Measurements from ENCODE around the gene CHML. TPM values are rescaled to one million over a fixed set of nuclear protein-coding genes. Genes with fewer than 3 reads are reported as not detected.

The CHML gene
- total and polyA plus RNA-seq, 2 of the 8 experiments (the other 6 are each of a cell fraction or from before 2014, with no cell fraction given), result 11.5 to 82.4 TPM

DNA sequence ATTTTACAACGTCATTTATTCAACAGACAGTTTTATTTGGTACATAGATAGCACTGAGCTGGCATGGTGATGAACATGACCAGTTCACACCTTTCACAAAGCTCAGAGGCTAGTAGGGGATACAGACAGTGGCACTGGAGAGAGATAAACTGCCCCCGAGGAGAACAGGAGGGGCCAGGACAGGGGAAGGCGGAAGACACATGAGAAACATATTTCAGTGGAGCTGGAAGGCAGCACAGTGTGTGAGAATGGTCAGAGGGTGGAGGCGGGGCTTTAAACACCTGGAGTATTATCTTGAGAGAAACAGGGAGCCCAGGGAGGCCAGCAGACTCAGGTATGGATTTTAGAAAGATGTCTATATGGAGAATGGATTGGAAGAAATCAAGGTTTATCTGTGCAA is 49.5 kb downstream of the CHML start:
- Histone ChIP-seq H2BK12ac (ENCODE audit: low read depth, low read length) (no peak overlapping the region), H3K4me2 (ENCODE audit: insufficient read depth in 1 of 2, low read depth in 2 of 2, low read length in 2 of 2) (no peak overlapping the region), H3K4me3 (ENCODE audit: extremely low read depth in 1 of 4, insufficient read depth in 2 of 4, low read depth in 3 of 4, low read length in 4 of 4) (no peak overlapping the region), H4K91ac (replicated peaks; ENCODE audit: insufficient read length, low read length) (no peak overlapping the region), H3K27me3 (replicated peaks in 1 of 4; ENCODE audit: control insufficient read depth in 3 of 4, extremely low read depth in 1 of 4, insufficient read depth in 3 of 4, low read length in 3 of 4) (no peaks in the 10 kb centered on the region), H3K36me3 (ENCODE audit: control insufficient read depth in 2 of 4, insufficient read depth in 4 of 4, low read length in 3 of 4) (no peaks in the 10 kb centered on the region), H3K9me3 (ENCODE audit: insufficient read depth in 2 of 2, low read depth in 1 of 2, low read length in 1 of 2) (no peaks in the 10 kb centered on the region), H3K18ac (ENCODE audit: extremely low read depth, low read length) (no peak overlapping the region), H3K23ac (ENCODE audit: insufficient read length) (no peak overlapping the region), H4K8ac (ENCODE audit: extremely low read depth, insufficient read depth, low read length) (no peak overlapping the region), H2AFZ (ENCODE audit: low read length) (no peak overlapping the region), H2BK20ac (ENCODE audit: low read length) (no peak overlapping the region), H4K5ac (ENCODE audit: insufficient read length, low read depth, low read length) (no peak overlapping the region), H3K4ac (replicated peaks; ENCODE audit: insufficient read length, low read depth, low read length) (no peak overlapping the region), H3K4me1 (replicated peaks in 1 of 4; ENCODE audit: control insufficient read depth in 3 of 4, insufficient read depth in 4 of 4, low read length in 3 of 4) (no peaks in the 10 kb centered on the region), H3K27ac (ENCODE audit: low read depth, low read length) (no peak overlapping the region), H4K20me1 (replicated peaks in 1 of 2; ENCODE audit: control insufficient read depth in 1 of 2, insufficient read depth in 2 of 2, low read length in 2 of 2) (no peaks in the 10 kb centered on the region), H3K9ac (replicated peaks in 1 of 4; ENCODE audit: extremely low read depth in 1 of 4, low read depth in 3 of 4, low read length in 3 of 4) (no peak overlapping the region), H3K56ac (replicated peaks; ENCODE audit: insufficient read length, low read depth, low read length) (no peak overlapping the region), H3K14ac (ENCODE audit: insufficient read length) (no peak overlapping the region), H3K79me2 (ENCODE audit: control insufficient read depth in 1 of 2, insufficient read depth in 2 of 2, low read length in 2 of 2) (no peaks in the 10 kb centered on the region), H2AK5ac (ENCODE audit: low read depth, low read length) (no peak overlapping the region), H3K79me1 (ENCODE audit: low read depth, low read length) (no peaks in the 10 kb centered on the region), H2BK15ac (ENCODE audit: low read length) (no peak overlapping the region), H2BK120ac (replicated peaks; ENCODE audit: low read depth, low read length) (no peak overlapping the region), H2BK5ac (ENCODE audit: low read depth, low read length) (no peak overlapping the region), H3K23me2 (ENCODE audit: low read depth, low read length) (no peaks in the 10 kb centered on the region)
- FAIRE-seq (no peak), DNase-seq (ENCODE audit: low read depth in 1 of 2, low spot score in 2 of 2) (no peak)
- ChIA-PET POLR2A (ENCODE audit: partially characterized antibody) (no interaction called here), CTCF (ENCODE audit: partially characterized antibody) (interaction anchor here (1.3 to 1.4 kb wide), 2 partner anchors 11 to 20 kb away, joined by 5 read pairs; no protein-coding TSS in a partner anchor)
- WGBS, 2 experiments (ENCODE audit: extremely low coverage in 1 of 2, insufficient coverage in 1 of 2, insufficient read length in 1 of 2, insufficient replicate concordance in 2 of 2, low coverage in 1 of 2, low lambda C conversion rate in 2 of 2, missing lambda C conversion rate in 1 of 2), result 86% methylated on average over 4 of the region's 4 CpGs; no CpG with 5 or more reads in 1 of the 2 experiments
- TF ChIP-seq TAF1 (IDR thresholded peaks at IDR 0.05; ENCODE audit: low read depth, low read length) (no peak), ZNF274 (IDR thresholded peaks at IDR 0.05; ENCODE audit: borderline replicate concordance, extremely low read depth, low read length) (no peak), JUND (IDR thresholded peaks at IDR 0.05; ENCODE audit: low read length) (no peak), HDAC6 (IDR thresholded peaks at IDR 0.05; ENCODE audit: low read depth, low read length) (no peak), SUZ12 (IDR thresholded peaks at IDR 0.05; ENCODE audit: low read length) (no peak), NRF1 (IDR thresholded peaks at IDR 0.05; ENCODE audit: low read depth, low read length) (no peak), YY1 (IDR thresholded peaks at IDR 0.05; ENCODE audit: low read depth, low read length) (no peak), SP2 (IDR thresholded peaks at IDR 0.05; ENCODE audit: low read length) (no peak), EZH2 (IDR thresholded peaks at IDR 0.05; ENCODE audit: low read depth, low read length, severe bottlenecking) (no peak), CTBP2 (IDR thresholded peaks at IDR 0.05; ENCODE audit: borderline replicate concordance, insufficient read depth, insufficient read length, low read length) (no peak), EP300 (IDR thresholded peaks at IDR 0.05; ENCODE audit: borderline replicate concordance in 1 of 2, low read depth in 2 of 2, low read length in 2 of 2) (no peak), RXRA (IDR thresholded peaks at IDR 0.05; ENCODE audit: insufficient read depth, low read depth, low read length) (no peak), CBX5 (IDR thresholded peaks at IDR 0.05; ENCODE audit: low read depth, low read length) (no peak), BCL11A (IDR thresholded peaks at IDR 0.05; ENCODE audit: low read depth in 2 of 2, low read length in 2 of 2) (no peak)
- TF ChIP-seq, protein P1, sequence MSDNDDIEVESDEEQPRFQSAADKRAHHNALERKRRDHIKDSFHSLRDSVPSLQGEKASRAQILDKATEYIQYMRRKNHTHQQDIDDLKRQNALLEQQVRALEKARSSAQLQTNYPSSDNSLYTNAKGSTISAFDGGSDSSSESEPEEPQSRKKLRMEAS (IDR thresholded peaks at IDR 0.05), result no peak

Measured in H1 (cell line).